PC-9 (cell line): Measurements from ENCODE around the gene CTDP1.

Experiments
- EZH2 ChIP-seq: fragments of 200-600 bp; sonication (generic); IDR thresholded peaks from 2 replicates; pipeline ENCODE4 v1.8.0; 2017; ENCODE audit warnings: antibody characterized with exemption, low read depth
- TF ChIP-seq, protein P1 (sequence below): fragments of 200-600 bp; sonication (generic); conservative IDR thresholded peaks from 2 replicates; pipeline ENCODE4 v1.6.1; 2017; ENCODE audit warnings: mixed run types, antibody characterized with exemption, mild to moderate bottlenecking, moderate library complexity

DNA sequence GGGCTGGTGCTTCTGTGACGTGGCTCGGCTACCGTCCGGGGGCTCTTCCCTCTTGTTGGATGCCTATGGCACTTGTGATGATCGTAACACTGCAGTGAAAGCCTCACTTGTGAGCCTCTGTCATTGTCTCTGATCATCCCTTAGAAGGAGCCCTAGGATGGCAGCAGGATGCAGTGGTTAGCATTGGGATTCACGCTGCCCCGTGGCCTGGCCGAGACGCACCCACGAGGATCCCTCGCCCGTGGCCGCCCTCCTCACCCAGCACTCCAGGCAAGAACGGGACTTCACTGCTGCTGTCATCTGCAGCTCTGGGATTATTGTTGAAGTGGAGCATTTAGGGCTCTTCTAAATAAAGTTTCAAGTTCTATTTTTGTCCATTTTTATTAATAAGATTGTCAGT lies 46.8 kb upstream of the CTDP1 start:
- TF ChIP-seq, protein P1, sequence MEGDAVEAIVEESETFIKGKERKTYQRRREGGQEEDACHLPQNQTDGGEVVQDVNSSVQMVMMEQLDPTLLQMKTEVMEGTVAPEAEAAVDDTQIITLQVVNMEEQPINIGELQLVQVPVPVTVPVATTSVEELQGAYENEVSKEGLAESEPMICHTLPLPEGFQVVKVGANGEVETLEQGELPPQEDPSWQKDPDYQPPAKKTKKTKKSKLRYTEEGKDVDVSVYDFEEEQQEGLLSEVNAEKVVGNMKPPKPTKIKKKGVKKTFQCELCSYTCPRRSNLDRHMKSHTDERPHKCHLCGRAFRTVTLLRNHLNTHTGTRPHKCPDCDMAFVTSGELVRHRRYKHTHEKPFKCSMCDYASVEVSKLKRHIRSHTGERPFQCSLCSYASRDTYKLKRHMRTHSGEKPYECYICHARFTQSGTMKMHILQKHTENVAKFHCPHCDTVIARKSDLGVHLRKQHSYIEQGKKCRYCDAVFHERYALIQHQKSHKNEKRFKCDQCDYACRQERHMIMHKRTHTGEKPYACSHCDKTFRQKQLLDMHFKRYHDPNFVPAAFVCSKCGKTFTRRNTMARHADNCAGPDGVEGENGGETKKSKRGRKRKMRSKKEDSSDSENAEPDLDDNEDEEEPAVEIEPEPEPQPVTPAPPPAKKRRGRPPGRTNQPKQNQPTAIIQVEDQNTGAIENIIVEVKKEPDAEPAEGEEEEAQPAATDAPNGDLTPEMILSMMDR: no peak
- TF ChIP-seq EZH2: no peak
